GM12864 (cell line): Measurements from ENCODE around the gene NOS3.
A peak's percentile ranks its signal among the peaks of the same experiment; 100 is the strongest.

ENCODE experiments used
- DNase-seq: peaks from one replicate; pipeline ENCODE4 v3.0.0-alpha.2; 2011; ENCODE audit warnings: low read depth
- H3K4me3 ChIP-seq: 2 replicates; pipeline ENCODE4 v1.5.1; 2011; ENCODE audit warnings: mild to moderate bottlenecking, low read depth, low read length, control low read depth
- CTCF ChIP-seq: IDR thresholded peaks from 2 replicates; pipeline ENCODE4 v1.5.1; 2011; ENCODE audit warnings: low read depth, mild to moderate bottlenecking, moderate library complexity, low read length, control low read depth, inconsistent platforms; ENCODE audit errors: missing control alignments

The NOS3 gene

GRCh38 chr7:151056666-151057505 lies 66.1 kb downstream of the NOS3 start:
- no peak for TF ChIP-seq CTCF
- H3K4me3 ChIP-seq: peak overlapping the region; percentile 64

GRCh38 chr7:151057506-151057988 lies 66.7 kb downstream of the NOS3 start, which contains the start of gene CDK5:
Gene CDK5 (minus strand): TSS chr7:151057897. CDS start chr7:151057848, 49 bp downstream.
- TF ChIP-seq CTCF: no peak
- DNase-seq: no peak

More at GRCh38 chr7:151056666-151057505, 66.1 kb downstream of the NOS3 start:
- DNase-seq: no peak

GRCh38 chr7:151057989-151058780 lies 67.4 kb downstream of the NOS3 start:
- peak overlapping the region; percentile 64 for H3K4me3 ChIP-seq
- peak; percentile 98 for DNase-seq
- TF ChIP-seq CTCF: no peak

More at GRCh38 chr7:151057506-151057988, 66.7 kb downstream of the NOS3 start, which contains the start of gene CDK5:
- peak within 1 kb of the TSS; percentile 64 for H3K4me3 ChIP-seq

GRCh38 chr7:151058781-151059366 lies 68.1 kb downstream of the NOS3 start:
- no peak for DNase-seq
- TF ChIP-seq CTCF: no peak
- peak overlapping the region; percentile 64 for H3K4me3 ChIP-seq

GRCh38 chr7:151059367-151060112 lies 68.7 kb downstream of the NOS3 start, which contains the start of gene SLC4A2:
Gene SLC4A2 (plus strand): TSS chr7:151059589. CDS start chr7:151061988, 2,399 bp downstream.
- peak; percentile 63 for TF ChIP-seq CTCF
- peak within 1 kb of the TSS; percentile 64 for H3K4me3 ChIP-seq
- no peak for DNase-seq

GRCh38 chr7:151060113-151060415 lies 69.2 kb downstream of the NOS3 start:
- no peak for TF ChIP-seq CTCF
- DNase-seq: no peak
- peak overlapping the region; percentile 64 for H3K4me3 ChIP-seq
